Adrenal gland (tissue), 5 donors: ENCODE measurements around the gene PEX5.

Experiments
- CTCF ChIP-seq, 6 experiments: fragments of 450-650 bp in 4 of 6; fragments of 200-600 bp in 2 of 6; sonication (generic) in 1 of 6; IDR thresholded peaks; 1 replicate in 5 of 6; 2 replicates in 1 of 6; pipeline versions ENCODE4 v1.5.1 to v1.8.0; 2016 to 2021; ENCODE audit warnings: antibody characterized with exemption in 6 of 6, mild to moderate bottlenecking in 2 of 6, moderate library complexity in 1 of 6
- POLR2A ChIP-seq, 2 donors: fragments of 450-650 bp; IDR thresholded peaks; one replicate each; pipeline ENCODE4 v1.6.1; 2017; ENCODE audit warnings: antibody characterized with exemption in 2 of 2, mild to moderate bottlenecking in 2 of 2, moderate library complexity in 1 of 2
- donor health status: DM: no; HTN: no; CAD: no.

GRCh38 chr12:7146228-7146627, 43.3 kb upstream of the PEX5 start:
- TF ChIP-seq CTCF (IDR thresholded peaks at IDR 0.05) (no peak), POLR2A (IDR thresholded peaks at IDR 0.05) (no peak)
